Activated naive CD8-positive, alpha-beta T cell treated with anti-CD3 and anti-CD28 coated beads, Interleukin-2, amount 50 U/mL, for 16 hours (primary cell): ENCODE results near the gene EPHB1.

Experiments
- DNase-seq: peaks from one replicate; pipeline ENCODE4 v3.0.0-alpha.2; 2020; ENCODE audit warnings: low read depth, low spot score

EPHB1 gene

GRCh38 chr3:134808835-134809234 is 13.8 kb downstream of the EPHB1 start:
- DNase-seq = no peak

- no peak for DNase-seq
Observed at GRCh38 chr3:134809427-134810051, 14.5 kb downstream of the EPHB1 start.

GRCh38 chr3:134810052-134810435 is 15.0 kb downstream of the EPHB1 start:
- no peak for DNase-seq

- DNase-seq = no peak
Observed at GRCh38 chr3:134810850-134811249, 15.8 kb downstream of the EPHB1 start.

- no peak for DNase-seq
Observed at GRCh38 chr3:134813618-134814017, 18.6 kb downstream of the EPHB1 start.

DNA sequence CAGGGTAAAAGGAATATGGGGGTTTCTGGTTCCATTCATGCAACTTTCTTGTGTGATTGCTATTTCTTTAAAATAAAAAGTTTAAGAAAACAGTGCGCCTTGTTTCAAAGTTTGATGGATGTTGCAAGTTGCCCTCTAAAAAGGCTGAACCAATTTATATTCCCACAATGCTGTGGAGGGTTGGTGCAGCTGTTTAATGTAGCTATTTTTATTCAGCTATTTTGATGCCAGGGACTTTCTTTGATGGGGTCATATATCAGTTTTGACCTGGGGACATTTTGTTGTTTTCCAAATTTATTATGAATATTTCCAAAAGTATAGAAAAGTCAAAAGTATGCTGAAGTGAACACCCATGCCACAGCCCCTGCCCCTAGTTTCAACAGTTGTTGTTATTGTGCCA is 20.5 kb downstream of the EPHB1 start:
- DNase-seq = no peak

DNA sequence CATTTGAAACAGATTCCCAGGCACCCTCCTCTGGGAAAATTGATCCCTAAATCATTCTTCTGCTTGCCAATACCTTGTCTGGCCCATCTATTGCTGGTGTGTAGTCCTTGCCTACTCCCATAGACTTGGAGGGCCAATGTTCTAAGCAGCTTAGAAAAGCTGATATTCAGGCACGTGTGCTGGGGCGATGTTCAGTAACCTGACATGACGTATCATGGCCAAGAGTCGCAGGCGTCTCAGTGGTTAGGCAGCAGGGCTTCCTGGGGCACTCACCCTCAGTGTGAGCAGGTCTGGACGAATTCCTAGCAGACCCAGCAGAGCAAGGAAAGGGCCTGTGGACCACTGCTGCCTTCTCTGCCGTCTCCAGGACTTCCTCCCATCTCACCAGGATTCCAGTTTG is 21.6 kb downstream of the EPHB1 start:
- no peak for DNase-seq

- DNase-seq = no peak
Observed at GRCh38 chr3:134817297-134817696, 22.2 kb downstream of the EPHB1 start.

GRCh38 chr3:134820994-134821393 is 25.9 kb downstream of the EPHB1 start:
- DNase-seq = no peak

- no peak for DNase-seq
Observed at GRCh38 chr3:134822090-134822489, 27.0 kb downstream of the EPHB1 start.

- no peak for DNase-seq
Observed at GRCh38 chr3:134823679-134824078, 28.6 kb downstream of the EPHB1 start.

DNA sequence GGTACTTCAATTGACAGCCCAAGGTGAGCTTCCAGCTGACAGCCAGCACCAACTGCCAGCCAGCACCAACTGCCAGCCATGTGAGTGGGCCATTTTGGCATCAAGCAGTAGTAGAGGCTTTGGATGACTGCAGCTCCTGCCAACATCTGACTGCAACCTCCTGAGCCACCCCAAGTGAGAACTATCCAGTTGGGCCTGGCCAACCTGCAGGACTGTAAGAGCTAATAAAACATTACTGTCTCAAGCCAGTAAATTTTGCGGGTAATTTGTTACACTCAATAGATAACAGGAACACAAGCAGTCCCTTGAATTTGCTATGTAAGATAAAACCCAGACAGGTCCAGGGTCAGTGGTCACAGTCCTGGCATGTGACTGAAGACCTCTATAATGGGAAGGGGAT is 29.7 kb downstream of the EPHB1 start:
- DNase-seq = no peak

DNA sequence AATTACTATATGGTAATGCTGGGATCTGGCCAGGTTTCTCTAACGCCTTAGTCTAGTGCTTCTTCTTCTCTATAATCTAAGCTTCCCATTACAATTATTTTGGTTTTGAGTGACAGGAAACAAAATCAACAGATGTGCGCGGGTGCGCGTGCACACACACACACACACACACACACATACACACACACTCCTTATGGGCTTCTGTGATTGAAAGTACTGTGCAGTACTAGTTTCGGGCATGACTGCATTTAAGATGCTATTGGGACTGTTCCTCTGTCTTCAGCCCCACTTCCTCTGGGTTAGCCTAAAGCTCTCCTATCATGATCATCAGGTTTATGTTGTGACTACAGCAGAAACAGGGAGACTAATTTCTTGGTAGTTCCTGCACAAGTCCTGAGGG is 32.2 kb downstream of the EPHB1 start:
- no peak for DNase-seq

DNA sequence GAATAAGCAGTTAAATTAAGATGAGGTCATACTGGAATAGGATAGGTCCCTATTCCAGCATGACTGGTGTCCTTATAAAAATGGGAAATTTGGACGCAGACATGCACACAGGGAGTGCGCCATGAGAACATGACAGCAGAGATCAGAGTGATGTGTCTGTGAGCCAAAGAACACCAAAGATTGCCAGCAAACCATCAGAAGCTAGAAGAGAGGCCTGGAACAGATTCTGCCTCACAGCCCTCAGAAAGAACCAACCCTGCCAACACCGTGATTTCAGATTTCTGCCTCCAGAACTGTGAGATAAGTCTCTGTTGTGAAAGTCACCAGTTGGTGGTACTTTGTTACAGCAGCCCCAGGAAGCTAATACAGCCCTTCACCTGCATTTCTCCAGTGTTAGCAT is 34.7 kb downstream of the EPHB1 start:
- no peak for DNase-seq

DNA sequence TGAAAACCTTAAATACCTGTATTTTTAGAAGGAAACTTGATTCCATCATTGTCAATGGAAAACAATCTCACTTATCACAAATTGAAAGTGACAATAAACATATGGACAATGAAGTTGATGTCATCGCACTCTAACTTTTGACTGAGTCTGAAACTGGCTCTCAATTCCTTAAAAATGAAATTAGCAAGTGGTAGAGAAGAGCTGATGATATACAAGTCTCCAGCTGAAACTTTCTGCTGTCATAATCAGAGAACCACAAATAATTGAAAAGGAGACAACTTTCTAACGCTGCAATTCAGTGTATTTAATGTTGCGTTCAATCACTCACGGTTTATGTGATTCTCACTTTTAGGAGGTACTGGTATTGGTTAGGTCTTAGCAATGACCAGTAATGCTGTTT is 37.5 kb downstream of the EPHB1 start:
- no peak for DNase-seq

DNA sequence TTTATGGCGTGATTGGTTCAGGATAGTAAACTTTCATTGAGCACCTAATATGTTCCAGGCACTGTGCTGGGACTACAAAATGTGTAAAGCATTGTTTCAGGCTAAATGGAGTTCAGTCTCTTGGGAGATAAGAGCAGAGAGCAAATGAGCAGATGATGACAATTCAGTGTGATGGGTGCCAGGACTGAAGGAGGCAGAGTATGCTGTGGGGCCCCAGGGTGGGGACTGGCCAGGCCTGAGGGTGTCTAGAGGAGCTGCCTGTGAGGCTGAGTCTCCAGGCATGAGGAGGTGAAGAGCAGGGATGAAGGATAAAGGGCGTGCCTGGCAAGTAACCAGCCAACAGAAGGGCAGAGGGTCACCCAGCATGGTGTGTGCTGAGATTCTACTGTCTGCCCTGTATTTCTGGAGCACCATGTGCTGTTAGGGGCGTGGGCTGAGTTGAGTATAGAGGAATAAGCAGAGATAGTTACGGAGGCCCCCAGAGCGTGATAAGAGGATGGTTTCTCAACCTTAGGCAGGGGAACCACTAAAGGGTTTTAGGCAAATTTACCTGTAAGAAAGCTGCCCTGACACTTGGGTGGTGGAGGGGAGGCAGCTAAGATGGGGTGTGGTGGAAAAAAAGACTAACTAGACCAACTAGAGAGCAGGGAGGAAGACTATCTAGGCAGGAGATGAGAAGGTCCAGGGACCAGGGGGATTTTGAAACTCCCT is 38.5 kb downstream of the EPHB1 start:
- DNase-seq = no peak

- no peak for DNase-seq
Observed at GRCh38 chr3:134836921-134837320, 41.9 kb downstream of the EPHB1 start.

GRCh38 chr3:134838599-134838998 is 43.5 kb downstream of the EPHB1 start:
- no peak for DNase-seq

DNA sequence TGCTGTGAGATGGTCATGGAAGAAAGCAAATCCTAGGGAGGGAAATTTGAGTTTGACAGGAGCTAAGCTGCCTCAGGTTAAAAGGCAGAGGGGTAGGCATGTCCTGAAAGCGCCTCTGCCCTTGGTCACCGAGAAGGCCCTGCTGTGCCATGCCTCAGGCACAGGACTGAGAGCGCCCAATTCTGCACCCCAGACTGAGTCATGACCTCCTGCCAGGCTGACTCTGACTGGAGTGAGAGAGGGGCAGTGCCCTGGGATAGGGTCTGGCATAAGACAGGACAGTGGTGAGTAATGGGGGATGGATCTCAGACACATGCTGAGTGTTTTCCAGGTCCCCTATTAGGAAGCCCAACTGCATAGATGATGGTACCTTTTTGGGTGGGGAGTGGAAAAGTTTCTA is 44.4 kb downstream of the EPHB1 start:
- DNase-seq = no peak

- DNase-seq = no peak
Observed at GRCh38 chr3:134839990-134840389, 44.9 kb downstream of the EPHB1 start.

DNA sequence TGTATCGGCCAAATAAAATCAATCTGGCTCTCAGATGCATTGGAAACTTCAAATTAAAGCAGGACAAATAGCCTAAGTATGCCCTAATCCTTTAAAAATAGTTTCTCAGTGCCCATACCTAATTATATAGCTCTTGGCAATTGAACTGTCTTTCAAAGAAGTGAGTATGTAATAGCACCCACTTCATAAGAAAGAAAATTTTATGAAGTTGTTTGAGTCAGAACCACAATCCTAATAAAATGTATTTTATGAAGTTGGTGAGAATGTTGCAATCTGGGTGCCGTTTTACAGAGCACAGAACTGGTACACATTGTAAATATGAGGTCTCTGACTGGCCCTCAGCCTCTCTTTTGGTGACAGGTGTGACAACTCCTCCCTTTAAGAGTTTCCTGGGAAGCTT is 45.4 kb downstream of the EPHB1 start:
- DNase-seq = no peak

GRCh38 chr3:134846084-134846483 is 51.0 kb downstream of the EPHB1 start:
- no peak for DNase-seq

DNA sequence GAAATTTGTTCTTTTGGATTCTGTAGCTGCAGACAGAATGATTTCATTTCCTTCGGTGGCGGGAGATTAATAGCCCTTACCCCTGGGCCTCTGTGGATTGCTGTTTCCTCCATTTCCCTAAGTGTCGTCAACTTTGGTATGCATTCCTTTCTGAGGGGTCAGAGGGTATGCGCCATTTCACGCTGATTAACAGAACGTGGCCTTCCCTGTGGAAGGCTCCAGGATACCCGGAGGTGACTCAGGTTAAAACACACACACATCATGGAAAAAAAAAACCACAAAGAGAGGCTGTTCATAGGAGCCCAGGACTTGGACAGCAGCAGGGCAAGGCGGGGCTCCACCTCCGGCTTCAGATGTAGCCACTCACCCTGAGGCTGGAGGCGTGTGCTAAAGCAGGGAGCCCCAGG is 51.9 kb downstream of the EPHB1 start:
- DNase-seq = no peak

DNA sequence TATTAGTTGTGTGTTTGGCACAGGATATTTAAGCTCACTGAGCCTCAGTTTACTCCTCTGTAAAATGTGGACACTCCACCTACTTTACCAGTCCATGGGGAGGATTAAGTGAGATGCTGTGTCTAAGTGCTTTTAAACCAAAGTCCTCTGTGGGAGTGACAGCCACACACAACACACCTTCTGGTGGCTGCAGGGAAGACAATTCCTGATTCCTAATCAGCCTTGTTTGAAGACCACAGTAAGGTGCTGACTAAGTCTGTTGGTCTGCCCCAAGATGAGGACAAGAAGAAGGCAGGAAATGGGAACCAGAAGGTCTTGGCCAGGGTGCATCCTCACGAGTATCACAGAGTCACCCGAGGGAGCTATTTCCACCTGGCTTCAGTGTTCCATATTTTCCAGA is 52.3 kb downstream of the EPHB1 start:
- no peak for DNase-seq
